ENCODE data around the gene GLIS1. TPM values are rescaled to one million over a fixed set of nuclear protein-coding genes. Genes with fewer than 3 reads are reported as not detected.

Gene GLIS1
- total and polyA plus RNA-seq, 2 donors, result 0.05 to 0.59 TPM

DNA sequence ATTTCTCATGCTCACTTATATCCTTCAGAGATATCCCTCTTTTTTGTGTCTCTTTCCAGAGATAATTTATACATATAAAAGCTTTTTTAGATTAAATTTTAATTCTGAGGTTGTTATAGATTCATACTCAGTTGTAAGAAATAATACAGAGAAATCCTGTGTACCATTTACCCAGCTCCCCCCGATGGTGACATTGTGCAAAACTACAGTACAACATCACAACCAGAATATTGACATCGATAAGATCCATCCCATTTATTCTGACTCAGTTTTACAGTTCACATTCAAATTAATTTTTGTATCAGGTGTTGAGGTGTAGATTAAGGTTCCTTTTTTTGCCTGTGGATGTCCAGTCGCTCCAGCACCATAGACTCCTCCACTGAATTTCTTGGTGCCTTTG lies 265.5 kb downstream of the GLIS1 start:
- Histone ChIP-seq H3K27ac (ENCODE audit: low read depth in 1 of 2, low read length in 1 of 2) (no peak overlapping the region), H3K4me1 (ENCODE audit: control insufficient read depth in 2 of 2, insufficient read depth in 2 of 2, low read length in 2 of 2) (no peaks in the 10 kb centered on the region), H3K4me3 (ENCODE audit: low read length in 2 of 2) (no peak overlapping the region), H3K27me3 (ENCODE audit: control insufficient read depth in 2 of 2, insufficient read depth in 1 of 2, low read length in 1 of 2) (peaks cover 0 to 7% of the 10 kb centered on the region in 2 donors), H3K36me3 (ENCODE audit: control insufficient read depth in 2 of 2, insufficient read depth in 2 of 2, low read length in 1 of 2) (no peaks in the 10 kb centered on the region), H3K9me3 (ENCODE audit: control insufficient read depth in 2 of 2, insufficient read depth in 1 of 2, low read length in 1 of 2) (no peaks in the 10 kb centered on the region)
- DNase-seq (ENCODE audit: low read depth in 6 of 9, low spot score in 9 of 9), result no peak
- 87% methylated on average over 3 of the region's 3 CpGs for WGBS

DNA sequence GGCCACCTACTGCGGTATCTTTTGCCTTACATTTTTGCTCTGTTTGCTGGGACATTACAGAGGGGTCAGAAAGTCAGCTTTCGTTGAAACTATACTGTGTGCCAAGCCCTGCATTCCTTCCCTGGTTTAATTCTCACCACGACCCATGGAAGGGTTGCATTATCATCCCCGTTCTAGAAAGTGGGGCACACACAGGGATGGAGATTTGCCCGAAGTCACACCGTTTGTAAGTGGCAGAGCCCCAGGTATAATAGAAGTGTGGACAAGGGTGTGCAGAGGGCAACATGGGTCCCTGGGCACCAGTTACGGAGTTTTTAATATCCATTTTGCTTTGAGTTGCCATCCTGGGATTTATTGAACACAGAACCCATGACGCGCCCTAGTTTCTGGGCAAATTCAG lies 268.0 kb downstream of the GLIS1 start:
- H3K9me3 ChIP-seq (ENCODE audit: control insufficient read depth in 2 of 2, insufficient read depth in 1 of 2, low read length in 1 of 2), result no peaks in the 10 kb centered on the region
- no peaks in the 10 kb centered on the region for H3K4me1 ChIP-seq (ENCODE audit: control insufficient read depth in 2 of 2, insufficient read depth in 2 of 2, low read length in 2 of 2)
- H3K27me3 ChIP-seq (ENCODE audit: control insufficient read depth in 2 of 2, insufficient read depth in 1 of 2, low read length in 1 of 2), result peaks cover 0 to 4% of the 10 kb centered on the region in 2 donors
- no peaks in the 10 kb centered on the region for H3K36me3 ChIP-seq (ENCODE audit: control insufficient read depth in 2 of 2, insufficient read depth in 2 of 2, low read length in 1 of 2)
- no peak overlapping the region for H3K4me3 ChIP-seq (ENCODE audit: low read length in 2 of 2)
- DNase-seq (ENCODE audit: low read depth in 6 of 9, low spot score in 9 of 9), result no peak
- H3K27ac ChIP-seq (ENCODE audit: low read depth in 1 of 2, low read length in 1 of 2), result no peak overlapping the region
- WGBS, result 99% methylated on average over 9 of the region's 9 CpGs

DNA sequence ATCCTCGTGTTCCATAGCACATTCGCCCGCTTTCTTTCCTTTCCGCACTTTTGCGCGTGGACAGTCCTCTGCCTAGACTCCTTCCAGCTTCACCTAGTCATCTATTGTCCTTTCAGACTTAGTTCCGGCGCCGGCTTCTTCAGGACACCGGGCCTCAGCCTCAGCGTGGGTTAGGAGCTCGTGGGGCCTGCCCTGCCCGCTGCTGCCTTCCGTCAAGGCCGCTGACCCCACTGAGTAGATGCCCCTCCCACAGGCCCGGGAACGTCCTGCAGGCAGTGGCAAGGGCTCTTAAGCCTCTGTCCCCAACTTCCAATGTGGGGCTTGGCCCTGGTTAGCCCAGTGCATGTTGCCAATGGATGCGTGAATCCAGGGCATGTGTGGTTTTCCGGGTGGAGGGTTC lies 268.4 kb downstream of the GLIS1 start:
- H3K4me1 ChIP-seq (ENCODE audit: control insufficient read depth in 2 of 2, insufficient read depth in 2 of 2, low read length in 2 of 2), result no peaks in the 10 kb centered on the region
- H3K36me3 ChIP-seq (ENCODE audit: control insufficient read depth in 2 of 2, insufficient read depth in 2 of 2, low read length in 1 of 2), result no peaks in the 10 kb centered on the region
- DNase-seq (ENCODE audit: low read depth in 6 of 9, low spot score in 9 of 9), result no peak
- H3K4me3 ChIP-seq (ENCODE audit: low read length in 2 of 2), result no peak overlapping the region
- H3K27ac ChIP-seq (ENCODE audit: low read depth in 1 of 2, low read length in 1 of 2), result no peak overlapping the region
- H3K9me3 ChIP-seq (ENCODE audit: control insufficient read depth in 2 of 2, insufficient read depth in 1 of 2, low read length in 1 of 2), result no peaks in the 10 kb centered on the region
- peaks cover 0 to 3% of the 10 kb centered on the region in 2 donors for H3K27me3 ChIP-seq (ENCODE audit: control insufficient read depth in 2 of 2, insufficient read depth in 1 of 2, low read length in 1 of 2)
- 91% methylated on average over 19 of the region's 19 CpGs for WGBS

DNA sequence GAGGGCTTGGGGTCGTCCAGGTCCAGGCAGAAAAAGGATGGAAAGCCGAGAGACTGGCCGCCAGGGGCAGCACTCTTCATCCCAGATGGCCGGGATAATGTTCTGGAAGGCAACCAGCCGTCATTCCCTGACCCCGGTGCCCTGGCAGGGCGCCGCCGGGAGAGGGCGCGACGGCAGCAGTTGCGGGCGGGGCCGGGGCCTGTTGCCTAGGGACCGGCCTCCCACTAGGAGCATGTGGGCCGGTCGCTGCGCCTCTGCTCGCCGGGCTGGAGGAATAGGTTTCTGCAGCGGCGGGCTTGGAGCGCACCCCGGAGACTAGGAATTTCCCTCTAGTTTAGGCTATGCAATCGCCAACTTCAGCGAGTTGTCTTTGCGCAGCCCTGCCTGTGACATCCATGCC lies 268.8 kb downstream of the GLIS1 start:
- Histone ChIP-seq H3K4me3 (ENCODE audit: low read length in 2 of 2) (no peak overlapping the region), H3K27me3 (ENCODE audit: control insufficient read depth in 2 of 2, insufficient read depth in 1 of 2, low read length in 1 of 2) (peaks cover 0 to 2% of the 10 kb centered on the region in 2 donors), H3K9me3 (ENCODE audit: control insufficient read depth in 2 of 2, insufficient read depth in 1 of 2, low read length in 1 of 2) (no peaks in the 10 kb centered on the region), H3K27ac (ENCODE audit: low read depth in 1 of 2, low read length in 1 of 2) (no peak overlapping the region), H3K4me1 (ENCODE audit: control insufficient read depth in 2 of 2, insufficient read depth in 2 of 2, low read length in 2 of 2) (no peaks in the 10 kb centered on the region), H3K36me3 (ENCODE audit: control insufficient read depth in 2 of 2, insufficient read depth in 2 of 2, low read length in 1 of 2) (no peaks in the 10 kb centered on the region)
- WGBS, result 71% methylated on average over 28 of the region's 28 CpGs
- peak in 1 of 9 donors; percentile 9 for DNase-seq (ENCODE audit: low read depth in 6 of 9, low spot score in 9 of 9)

DNA sequence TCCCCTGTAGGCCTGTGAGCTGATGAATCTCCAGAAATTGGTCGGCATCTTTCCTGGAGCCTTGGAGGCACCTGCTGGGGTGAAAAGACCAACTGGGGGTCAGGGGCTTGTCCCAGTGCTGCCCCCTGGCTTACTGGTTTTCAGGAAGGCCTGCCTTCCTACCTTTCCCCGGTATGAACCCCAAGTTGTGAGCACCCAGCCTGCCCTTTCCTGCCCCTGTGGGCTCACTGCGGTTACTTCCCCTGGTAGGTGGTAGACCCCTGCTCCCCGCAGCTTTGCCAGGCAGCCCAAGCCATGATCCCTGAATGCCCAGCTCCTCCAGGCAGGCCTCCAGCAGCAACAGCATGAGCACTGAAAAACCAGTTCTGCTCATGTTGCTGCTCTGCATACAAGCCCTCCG lies 269.6 kb downstream of the GLIS1 start:
- no peaks in the 10 kb centered on the region for H3K4me1 ChIP-seq (ENCODE audit: control insufficient read depth in 2 of 2, insufficient read depth in 2 of 2, low read length in 2 of 2)
- H3K27me3 ChIP-seq (ENCODE audit: control insufficient read depth in 2 of 2, insufficient read depth in 1 of 2, low read length in 1 of 2), result peaks cover 0 to 2% of the 10 kb centered on the region in 2 donors
- no peaks in the 10 kb centered on the region for H3K9me3 ChIP-seq (ENCODE audit: control insufficient read depth in 2 of 2, insufficient read depth in 1 of 2, low read length in 1 of 2)
- no peak overlapping the region for H3K4me3 ChIP-seq (ENCODE audit: low read length in 2 of 2)
- H3K36me3 ChIP-seq (ENCODE audit: control insufficient read depth in 2 of 2, insufficient read depth in 2 of 2, low read length in 1 of 2), result no peaks in the 10 kb centered on the region
- H3K27ac ChIP-seq (ENCODE audit: low read depth in 1 of 2, low read length in 1 of 2), result no peak overlapping the region
- WGBS, result 96% methylated on average over 5 of the region's 5 CpGs
- no peak for DNase-seq (ENCODE audit: low read depth in 6 of 9, low spot score in 9 of 9)

DNA sequence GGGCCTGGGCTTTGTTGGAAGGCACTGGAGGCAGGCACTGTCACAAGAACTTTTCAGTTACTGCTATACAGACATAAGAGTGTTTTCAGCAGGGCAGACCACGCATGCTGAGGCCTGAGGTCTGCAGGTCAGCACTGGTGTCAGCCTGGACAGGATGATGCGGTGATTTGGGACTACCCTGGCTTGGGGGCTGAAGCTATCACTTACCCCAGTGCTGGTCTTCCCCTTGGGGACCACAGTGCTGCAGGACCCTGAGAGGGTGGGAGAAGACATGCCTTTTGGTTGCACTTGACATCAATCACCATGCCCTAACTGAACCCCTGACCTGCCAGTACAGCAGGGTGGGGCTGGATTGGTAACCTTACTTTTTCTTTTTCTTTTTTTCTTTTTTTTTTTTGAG lies 270.6 kb downstream of the GLIS1 start:
- Histone ChIP-seq H3K27me3 (ENCODE audit: control insufficient read depth in 2 of 2, insufficient read depth in 1 of 2, low read length in 1 of 2) (peaks cover 0 to 2% of the 10 kb centered on the region in 2 donors), H3K27ac (ENCODE audit: low read depth in 1 of 2, low read length in 1 of 2) (no peak overlapping the region), H3K36me3 (ENCODE audit: control insufficient read depth in 2 of 2, insufficient read depth in 2 of 2, low read length in 1 of 2) (no peaks in the 10 kb centered on the region), H3K9me3 (ENCODE audit: control insufficient read depth in 2 of 2, insufficient read depth in 1 of 2, low read length in 1 of 2) (no peaks in the 10 kb centered on the region), H3K4me3 (ENCODE audit: low read length in 2 of 2) (no peak overlapping the region), H3K4me1 (ENCODE audit: control insufficient read depth in 2 of 2, insufficient read depth in 2 of 2, low read length in 2 of 2) (no peaks in the 10 kb centered on the region)
- WGBS, result 99% methylated on average over 2 of the region's 2 CpGs
- DNase-seq (ENCODE audit: low read depth in 6 of 9, low spot score in 9 of 9), result no peak

DNA sequence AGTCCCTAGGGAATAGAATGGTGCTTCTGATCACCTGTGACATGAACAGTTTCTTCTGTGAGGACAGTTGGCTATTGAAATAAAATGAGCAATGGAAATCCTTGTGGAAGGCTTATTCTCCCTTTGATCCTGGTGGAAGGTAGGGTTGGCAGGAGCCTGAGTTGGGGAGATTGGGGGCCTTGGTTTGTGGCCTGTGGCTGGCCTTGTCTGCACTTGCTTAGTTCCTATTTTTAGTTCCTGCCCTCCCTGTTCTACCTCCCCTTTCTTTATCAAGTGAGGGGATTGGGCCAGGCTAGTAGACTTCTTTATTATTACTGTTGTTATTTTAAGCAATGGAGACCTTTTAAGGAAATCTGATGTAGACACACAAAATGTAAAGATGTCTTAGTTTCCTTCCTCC lies 271.6 kb downstream of the GLIS1 start:
- no peak for DNase-seq (ENCODE audit: low read depth in 6 of 9, low spot score in 9 of 9)
- Histone ChIP-seq H3K9me3 (ENCODE audit: control insufficient read depth in 2 of 2, insufficient read depth in 1 of 2, low read length in 1 of 2) (no peaks in the 10 kb centered on the region), H3K27ac (ENCODE audit: low read depth in 1 of 2, low read length in 1 of 2) (no peak overlapping the region), H3K4me1 (ENCODE audit: control insufficient read depth in 2 of 2, insufficient read depth in 2 of 2, low read length in 2 of 2) (no peaks in the 10 kb centered on the region), H3K4me3 (ENCODE audit: low read length in 2 of 2) (no peak overlapping the region), H3K36me3 (ENCODE audit: control insufficient read depth in 2 of 2, insufficient read depth in 2 of 2, low read length in 1 of 2) (no peaks in the 10 kb centered on the region), H3K27me3 (ENCODE audit: control insufficient read depth in 2 of 2, insufficient read depth in 1 of 2, low read length in 1 of 2) (peaks cover 0 to 2% of the 10 kb centered on the region in 2 donors)

DNA sequence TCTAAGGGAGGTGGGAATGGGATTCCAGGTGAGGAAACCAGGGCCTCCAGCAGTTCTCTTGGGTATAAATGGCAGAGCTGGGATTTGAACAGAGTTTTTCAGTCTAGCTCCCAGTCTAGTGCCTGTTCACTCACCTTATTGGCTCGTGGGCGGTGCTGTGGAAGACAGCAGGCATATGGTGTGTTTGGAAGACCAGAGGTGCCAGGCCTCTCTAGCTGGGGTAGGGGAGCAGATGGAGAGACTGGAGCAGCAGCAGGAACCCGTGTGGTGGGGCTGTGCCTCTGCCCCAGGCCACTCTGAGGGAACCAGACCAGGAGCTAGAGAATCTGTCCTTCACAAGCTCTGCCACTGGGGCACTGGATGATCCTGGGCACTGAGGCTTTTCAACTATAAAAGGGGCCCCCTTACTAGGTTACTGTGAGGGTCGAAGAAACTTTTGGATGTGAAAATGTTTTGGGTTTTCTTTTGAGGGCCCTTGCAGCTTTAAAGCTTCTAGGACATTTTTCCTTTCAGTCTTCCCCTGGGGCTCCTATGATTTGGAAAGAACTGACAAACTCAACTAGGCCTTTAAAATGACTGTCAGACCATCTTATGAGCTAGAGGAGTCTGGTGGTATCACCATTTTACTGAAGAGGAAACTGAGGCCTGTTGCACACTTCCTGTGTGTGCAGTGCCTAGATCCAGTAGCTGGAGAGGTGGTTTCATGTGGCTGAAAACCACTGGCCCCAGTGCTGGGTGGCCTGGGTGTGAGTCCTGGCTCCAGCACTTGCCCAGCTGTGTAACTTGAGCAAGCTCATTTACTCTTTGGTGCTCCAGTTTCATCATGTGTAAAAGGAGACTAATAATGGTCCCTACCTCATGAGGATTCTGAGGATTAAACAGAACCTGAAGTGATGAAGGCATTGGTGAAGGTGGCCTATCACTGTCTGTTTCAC lies 273.7 kb downstream of the GLIS1 start:
- Histone ChIP-seq H3K4me1 (ENCODE audit: control insufficient read depth in 2 of 2, insufficient read depth in 2 of 2, low read length in 2 of 2) (no peaks in the 10 kb centered on the region), H3K27me3 (ENCODE audit: control insufficient read depth in 2 of 2, insufficient read depth in 1 of 2, low read length in 1 of 2) (peaks cover 0 to 2% of the 10 kb centered on the region in 2 donors), H3K4me3 (ENCODE audit: low read length in 2 of 2) (no peak overlapping the region), H3K27ac (ENCODE audit: low read depth in 1 of 2, low read length in 1 of 2) (no peak overlapping the region), H3K36me3 (ENCODE audit: control insufficient read depth in 2 of 2, insufficient read depth in 2 of 2, low read length in 1 of 2) (no peaks in the 10 kb centered on the region), H3K9me3 (ENCODE audit: control insufficient read depth in 2 of 2, insufficient read depth in 1 of 2, low read length in 1 of 2) (no peaks in the 10 kb centered on the region)
- no peak for DNase-seq (ENCODE audit: low read depth in 6 of 9, low spot score in 9 of 9)
- WGBS, result 62% methylated on average over 4 of the region's 4 CpGs

DNA sequence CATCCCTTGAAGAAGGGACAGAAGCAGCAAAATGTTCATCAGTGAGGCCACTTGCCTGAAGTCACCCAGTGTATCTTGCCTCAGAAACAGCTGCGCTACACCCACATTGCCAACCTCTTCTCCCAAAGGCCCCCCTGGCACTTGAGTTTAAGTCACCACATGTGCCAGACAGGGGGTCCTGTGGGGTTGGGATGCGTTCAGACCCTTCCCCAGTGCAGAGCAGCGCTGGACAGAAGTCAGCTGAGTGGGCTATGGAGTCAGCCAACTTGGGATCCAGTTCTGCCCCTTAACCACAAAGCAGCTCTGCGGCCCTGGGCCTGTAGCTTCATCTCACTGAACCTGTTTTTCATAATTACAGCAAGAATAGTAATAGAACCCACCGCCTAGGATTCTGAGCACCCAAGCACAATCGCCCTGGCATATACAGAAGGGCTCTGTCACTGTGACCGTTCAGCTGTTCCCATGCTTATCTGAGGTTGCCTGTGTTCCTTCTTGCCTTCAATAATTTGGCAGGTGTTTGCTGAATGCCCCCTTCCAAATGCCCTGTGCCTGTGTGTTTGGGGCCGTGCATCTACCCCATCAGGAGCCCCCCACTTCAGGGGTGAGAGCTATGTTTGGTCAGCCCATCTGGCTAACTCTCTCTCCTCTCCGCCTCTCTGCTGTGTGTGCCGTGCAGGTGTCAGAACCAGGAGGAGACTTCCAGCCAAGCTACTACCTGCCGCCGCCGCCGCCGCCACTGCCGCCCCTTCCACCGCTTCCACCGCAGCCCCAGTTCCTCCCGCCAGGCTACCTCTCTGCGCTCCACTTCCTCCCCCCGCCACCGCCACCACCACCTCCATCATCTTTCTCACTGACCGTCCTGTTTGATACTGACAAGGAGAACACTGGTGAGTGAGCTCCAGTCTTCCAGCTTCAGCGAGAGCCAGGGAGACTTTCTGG lies 274.7 kb downstream of the GLIS1 start:
- DNase-seq (ENCODE audit: low read depth in 6 of 9, low spot score in 9 of 9), result no peak

More for the DNA sequence above, 274.7 kb downstream of the GLIS1 start:
- Histone ChIP-seq H3K36me3 (ENCODE audit: control insufficient read depth in 2 of 2, insufficient read depth in 2 of 2, low read length in 1 of 2) (no peaks in the 10 kb centered on the region), H3K27ac (ENCODE audit: low read depth in 1 of 2, low read length in 1 of 2) (no peak overlapping the region), H3K4me1 (ENCODE audit: control insufficient read depth in 2 of 2, insufficient read depth in 2 of 2, low read length in 2 of 2) (no peaks in the 10 kb centered on the region), H3K4me3 (ENCODE audit: low read length in 2 of 2) (no peak overlapping the region), H3K9me3 (ENCODE audit: control insufficient read depth in 2 of 2, insufficient read depth in 1 of 2, low read length in 1 of 2) (no peaks in the 10 kb centered on the region), H3K27me3 (ENCODE audit: control insufficient read depth in 2 of 2, insufficient read depth in 1 of 2, low read length in 1 of 2) (no peaks in the 10 kb centered on the region)
- WGBS, result 91% methylated on average over 24 of the region's 24 CpGs
